ENCODE measurements around the gene STPG3. TPM values are rescaled to one million over a fixed set of nuclear protein-coding genes. Genes with fewer than 3 reads are reported as not detected.
A peak's percentile ranks its signal among the peaks of the same experiment; 100 is the strongest.
"Not testable (repeated sequence)": the region's sequence is repeated elsewhere in the genome, so short reads cannot be mapped to it uniquely, and the experiment has no call there.

STPG3 gene
- total RNA-seq, 2 experiments from 2014 or later: not detected

DNA sequence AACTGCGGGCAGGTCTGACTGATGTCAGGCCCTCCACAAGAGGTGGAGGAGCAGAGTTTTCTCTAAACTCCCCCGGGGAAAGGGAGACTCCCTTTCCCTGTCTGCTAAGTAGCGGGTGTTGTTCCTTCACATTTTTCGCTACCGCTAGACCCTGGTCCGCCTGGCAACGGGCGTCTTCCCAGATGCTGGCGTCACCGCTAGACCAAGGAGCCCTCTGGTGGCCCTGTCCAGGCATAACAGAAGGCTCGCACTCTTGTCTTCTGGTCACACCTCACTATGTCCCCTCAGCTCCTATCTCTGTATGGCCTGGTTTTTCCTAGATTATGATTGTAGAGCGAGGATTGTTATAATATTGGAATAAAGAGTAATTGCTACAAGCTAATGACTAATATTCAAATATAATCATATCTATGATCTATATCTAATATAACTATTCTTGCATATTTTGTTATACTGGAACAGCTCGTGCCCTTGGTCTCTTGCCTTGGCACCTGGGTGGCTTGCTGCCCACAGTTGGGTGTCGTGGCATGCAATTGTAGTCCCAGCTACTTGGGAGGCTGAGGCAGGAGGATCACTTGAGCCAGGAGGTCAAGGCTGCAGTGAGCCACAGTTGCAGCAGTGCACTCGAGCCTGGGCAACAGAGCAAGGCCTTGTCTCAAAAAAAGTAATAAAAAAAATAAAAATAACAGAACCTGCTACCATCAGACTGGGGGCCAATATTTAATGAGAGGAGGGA, 11.3 kb downstream of the STPG3 start:
- CTCF ChIA-PET: interaction anchor here (1.3 kb wide), 1 partner anchor 26 kb away, joined by 5 read pairs; no protein-coding TSS in a partner anchor
- TF ChIP-seq, protein P1, sequence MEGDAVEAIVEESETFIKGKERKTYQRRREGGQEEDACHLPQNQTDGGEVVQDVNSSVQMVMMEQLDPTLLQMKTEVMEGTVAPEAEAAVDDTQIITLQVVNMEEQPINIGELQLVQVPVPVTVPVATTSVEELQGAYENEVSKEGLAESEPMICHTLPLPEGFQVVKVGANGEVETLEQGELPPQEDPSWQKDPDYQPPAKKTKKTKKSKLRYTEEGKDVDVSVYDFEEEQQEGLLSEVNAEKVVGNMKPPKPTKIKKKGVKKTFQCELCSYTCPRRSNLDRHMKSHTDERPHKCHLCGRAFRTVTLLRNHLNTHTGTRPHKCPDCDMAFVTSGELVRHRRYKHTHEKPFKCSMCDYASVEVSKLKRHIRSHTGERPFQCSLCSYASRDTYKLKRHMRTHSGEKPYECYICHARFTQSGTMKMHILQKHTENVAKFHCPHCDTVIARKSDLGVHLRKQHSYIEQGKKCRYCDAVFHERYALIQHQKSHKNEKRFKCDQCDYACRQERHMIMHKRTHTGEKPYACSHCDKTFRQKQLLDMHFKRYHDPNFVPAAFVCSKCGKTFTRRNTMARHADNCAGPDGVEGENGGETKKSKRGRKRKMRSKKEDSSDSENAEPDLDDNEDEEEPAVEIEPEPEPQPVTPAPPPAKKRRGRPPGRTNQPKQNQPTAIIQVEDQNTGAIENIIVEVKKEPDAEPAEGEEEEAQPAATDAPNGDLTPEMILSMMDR (IDR thresholded peaks at IDR 0.05): peak; percentile 45
- peaks cover 45% of the 10 kb centered on the region for H3K36me3 ChIP-seq (ENCODE audit: insufficient read depth, low read length)
- ATAC-seq (ENCODE audit: poor library complexity); H3K9me3 ChIP-seq (ENCODE audit: control insufficient read depth in 1 of 2, insufficient read depth in 1 of 2, low read length in 2 of 2); H3K4me1 ChIP-seq (ENCODE audit: insufficient read depth, low read length); H3K9me3 Mint-ChIP-seq; H3K27me3 ChIP-seq (ENCODE audit: control insufficient read depth in 1 of 2, insufficient read depth in 2 of 2, low read length in 2 of 2); H3K27me3 Mint-ChIP-seq; H3K4me3 ChIP-seq (ENCODE audit: low read length); DNase-seq; POLR2A ChIA-PET; H3K4me1 Mint-ChIP-seq (ENCODE audit: low read depth); H3K27ac Mint-ChIP-seq; H3K27ac ChIP-seq (ENCODE audit: low read depth in 1 of 2, low read length in 2 of 2); H3K4me3 Mint-ChIP-seq: not testable (repeated sequence)
- intact Hi-C loops (cut with DNase I, micrococcal nuclease): loop anchor here in 1 of 2 experiments (2.0 kb wide), 1 partner anchor 26 kb away; no protein-coding TSS in a partner anchor
- H3K36me3 Mint-ChIP-seq (ENCODE audit: low read depth): peaks cover 30% of the 10 kb centered on the region

DNA sequence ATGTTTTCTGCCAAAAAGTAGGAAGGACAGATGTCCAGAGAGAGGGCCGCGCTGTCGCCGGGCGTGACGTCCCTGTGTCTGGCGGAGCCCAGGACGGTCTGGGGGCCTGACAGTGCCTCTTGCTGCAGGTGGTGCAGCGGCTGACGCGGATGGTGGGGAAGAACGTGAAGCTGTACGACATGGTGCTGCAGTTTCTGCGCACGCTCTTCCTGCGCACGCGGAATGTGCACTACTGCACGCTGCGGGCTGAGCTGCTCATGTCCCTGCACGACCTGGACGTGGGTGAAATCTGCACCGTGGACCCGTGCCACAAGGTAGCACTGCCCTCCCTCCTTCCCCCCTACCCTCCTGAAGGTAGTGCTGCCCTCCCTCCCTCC, 11.8 kb downstream of the STPG3 start:
- ChIA-PET CTCF (interaction anchor here (1.3 kb wide), 1 partner anchor 26 kb away, joined by 5 read pairs; no protein-coding TSS in a partner anchor), POLR2A (no interaction called here)
- TF ChIP-seq, protein P1 (IDR thresholded peaks at IDR 0.05): no peak
- Mint-ChIP-seq H3K27me3 (no peaks in the 10 kb centered on the region), H3K27ac (no peak overlapping the region), H3K4me3 (no peak overlapping the region), H3K9me3 (no peaks in the 10 kb centered on the region), H3K36me3 (ENCODE audit: low read depth) (peaks cover 35% of the 10 kb centered on the region), H3K4me1 (ENCODE audit: low read depth) (no peaks in the 10 kb centered on the region)
- intact Hi-C loops (cut with DNase I, micrococcal nuclease): loop anchor here in 1 of 2 experiments (2.0 kb wide), 1 partner anchor 26 kb away; no protein-coding TSS in a partner anchor
- no peaks in the 10 kb centered on the region for H3K9me3 ChIP-seq (ENCODE audit: control insufficient read depth in 1 of 2, insufficient read depth in 1 of 2, low read length in 2 of 2)
- peaks cover 45% of the 10 kb centered on the region for H3K36me3 ChIP-seq (ENCODE audit: insufficient read depth, low read length)
- DNase-seq: peak in 1 of 14 experiments; percentile 25
- no peaks in the 10 kb centered on the region for H3K27me3 ChIP-seq (ENCODE audit: control insufficient read depth in 1 of 2, insufficient read depth in 2 of 2, low read length in 2 of 2)
- no peak overlapping the region for H3K4me3 ChIP-seq (ENCODE audit: low read length)
- no peak overlapping the region for H3K27ac ChIP-seq (ENCODE audit: low read depth in 1 of 2, low read length in 2 of 2)
- no peak for ATAC-seq (ENCODE audit: poor library complexity)
- H3K4me1 ChIP-seq (ENCODE audit: insufficient read depth, low read length): no peaks in the 10 kb centered on the region

DNA sequence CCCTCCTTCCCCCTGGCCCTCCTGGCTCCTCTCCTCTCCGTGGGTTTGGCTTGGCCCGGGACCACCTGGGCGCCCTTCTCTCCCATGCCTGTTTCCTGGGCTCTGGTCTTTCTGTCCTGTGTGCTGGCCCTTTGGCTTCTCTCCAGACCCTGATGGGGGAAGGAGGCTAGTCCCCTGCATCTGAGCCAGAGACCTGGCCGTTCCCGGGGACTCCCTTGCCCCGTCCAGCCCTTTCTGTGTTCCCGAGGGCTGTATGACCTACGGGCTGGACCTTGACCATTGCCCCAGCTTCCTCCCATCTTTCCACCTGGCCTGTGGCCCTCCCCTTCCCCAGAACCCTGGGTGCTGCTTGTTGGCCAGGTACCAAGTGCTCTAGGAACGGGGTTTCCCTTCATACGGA, 12.4 kb downstream of the STPG3 start:
- Mint-ChIP-seq H3K36me3 (ENCODE audit: low read depth) (peaks cover 40% of the 10 kb centered on the region), H3K27ac (no peak overlapping the region), H3K27me3 (no peaks in the 10 kb centered on the region), H3K4me1 (ENCODE audit: low read depth) (no peaks in the 10 kb centered on the region), H3K4me3 (no peak overlapping the region), H3K9me3 (no peaks in the 10 kb centered on the region)
- Histone ChIP-seq H3K27me3 (ENCODE audit: control insufficient read depth in 1 of 2, insufficient read depth in 2 of 2, low read length in 2 of 2) (no peaks in the 10 kb centered on the region), H3K4me1 (ENCODE audit: insufficient read depth, low read length) (no peaks in the 10 kb centered on the region), H3K4me3 (ENCODE audit: low read length) (no peak overlapping the region), H3K27ac (ENCODE audit: low read depth in 1 of 2, low read length in 2 of 2) (no peak overlapping the region), H3K36me3 (ENCODE audit: insufficient read depth, low read length) (peaks cover 44% of the 10 kb centered on the region), H3K9me3 (ENCODE audit: control insufficient read depth in 1 of 2, insufficient read depth in 1 of 2, low read length in 2 of 2) (no peaks in the 10 kb centered on the region)
- DNase-seq: no peak
- no peak for ATAC-seq (ENCODE audit: poor library complexity)
- TF ChIP-seq, protein P1 (IDR thresholded peaks at IDR 0.05): no peak
- POLR2A ChIA-PET: no interaction called here
- intact Hi-C loops (cut with DNase I, micrococcal nuclease): loop anchor here in 1 of 2 experiments (2.0 kb wide), 1 partner anchor 27 kb away; no protein-coding TSS in a partner anchor
- CTCF ChIA-PET: no interaction called here

Data from CD4-positive, alpha-beta T cell (primary cell).